Measurements from ENCODE around the gene LRFN2. TPM values are rescaled to one million over a fixed set of nuclear protein-coding genes. Genes with fewer than 3 reads are reported as not detected.

LRFN2 gene
- total RNA-seq, 3 donors from 2014 or later = 0.14 to 0.29 (median 0.16) TPM

DNA sequence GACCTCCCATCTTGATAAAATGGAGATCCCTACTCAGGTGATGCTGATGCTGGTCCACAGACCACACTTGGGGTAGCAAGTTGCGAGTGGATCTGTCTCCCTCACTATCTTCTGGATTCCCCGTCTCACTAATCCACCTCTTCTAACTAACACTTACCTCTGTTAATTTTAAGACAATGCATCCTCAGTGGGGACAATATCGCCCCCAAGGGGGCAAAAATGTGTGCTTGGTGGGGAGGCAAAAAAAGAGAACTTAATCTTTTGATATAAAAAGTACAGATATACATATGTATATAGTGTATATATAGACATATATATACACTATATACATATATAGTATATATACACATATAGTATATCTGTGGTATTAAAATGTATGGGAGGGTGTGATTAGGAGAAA, 4.3 kb downstream of the LRFN2 start:
- no peak overlapping the region for H3K4me3 ChIP-seq
- intact Hi-C loops (cut with DNase I, micrococcal nuclease) = no loop called here
- TF ChIP-seq CTCF (IDR thresholded peaks at IDR 0.05) = no peak
- H3K9me3 ChIP-seq = no peaks in the 10 kb centered on the region
- ATAC-seq (no peak), DNase-seq (no peak)
- peaks cover 22% of the 10 kb centered on the region for H3K4me1 ChIP-seq (ENCODE audit: low read depth)
- H3K36me3 ChIP-seq (ENCODE audit: low read depth) = no peaks in the 10 kb centered on the region

GRCh38 chr6:40579101-40579500, 8.1 kb downstream of the LRFN2 start:
- H3K36me3 ChIP-seq (ENCODE audit: low read depth) = no peaks in the 10 kb centered on the region
- H3K9me3 ChIP-seq = no peaks in the 10 kb centered on the region
- intact Hi-C loops (cut with DNase I, micrococcal nuclease) = no loop called here
- DNase-seq = no peak
- ATAC-seq = no peak
- H3K4me3 ChIP-seq = no peak overlapping the region
- peaks cover 6% of the 10 kb centered on the region for H3K4me1 ChIP-seq (ENCODE audit: low read depth)
- TF ChIP-seq CTCF (IDR thresholded peaks at IDR 0.05) = no peak

GRCh38 chr6:40577672-40578071, 9.5 kb downstream of the LRFN2 start:
- no peaks in the 10 kb centered on the region for H3K4me1 ChIP-seq (ENCODE audit: low read depth)
- H3K4me3 ChIP-seq = no peak overlapping the region
- DNase-seq (no peak), ATAC-seq (no peak)
- no peaks in the 10 kb centered on the region for H3K9me3 ChIP-seq
- no peaks in the 10 kb centered on the region for H3K36me3 ChIP-seq (ENCODE audit: low read depth)
- no peak for TF ChIP-seq CTCF (IDR thresholded peaks at IDR 0.05)
- intact Hi-C loops (cut with DNase I, micrococcal nuclease) = no loop called here

DNA sequence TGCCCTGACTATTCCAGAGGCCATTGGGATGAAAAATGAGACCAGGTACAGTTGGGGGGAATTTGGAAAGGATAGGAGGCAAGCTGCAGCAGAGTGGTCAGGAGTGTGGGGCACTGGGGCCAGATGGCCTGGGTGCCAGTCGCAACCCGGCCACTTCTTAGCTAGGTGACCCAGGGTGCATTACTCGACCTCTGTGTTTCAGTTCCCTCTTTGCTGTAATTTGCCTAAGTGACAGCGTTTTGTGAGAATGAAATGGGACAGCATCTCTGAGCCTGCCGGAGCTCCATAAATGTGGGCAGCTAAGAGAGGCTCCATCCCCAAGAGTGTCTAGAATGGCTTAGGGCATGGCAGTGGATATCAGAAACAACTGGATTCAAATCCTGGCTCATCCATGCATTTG, 13.9 kb downstream of the LRFN2 start:
- H3K4me1 ChIP-seq (ENCODE audit: low read depth) = no peaks in the 10 kb centered on the region
- TF ChIP-seq CTCF (IDR thresholded peaks at IDR 0.05) = no peak
- no peak for ATAC-seq
- no peaks in the 10 kb centered on the region for H3K36me3 ChIP-seq (ENCODE audit: low read depth)
- intact Hi-C loops (cut with DNase I, micrococcal nuclease) = no loop called here
- no peak overlapping the region for H3K4me3 ChIP-seq
- H3K9me3 ChIP-seq = no peaks in the 10 kb centered on the region
- no peak for DNase-seq

DNA sequence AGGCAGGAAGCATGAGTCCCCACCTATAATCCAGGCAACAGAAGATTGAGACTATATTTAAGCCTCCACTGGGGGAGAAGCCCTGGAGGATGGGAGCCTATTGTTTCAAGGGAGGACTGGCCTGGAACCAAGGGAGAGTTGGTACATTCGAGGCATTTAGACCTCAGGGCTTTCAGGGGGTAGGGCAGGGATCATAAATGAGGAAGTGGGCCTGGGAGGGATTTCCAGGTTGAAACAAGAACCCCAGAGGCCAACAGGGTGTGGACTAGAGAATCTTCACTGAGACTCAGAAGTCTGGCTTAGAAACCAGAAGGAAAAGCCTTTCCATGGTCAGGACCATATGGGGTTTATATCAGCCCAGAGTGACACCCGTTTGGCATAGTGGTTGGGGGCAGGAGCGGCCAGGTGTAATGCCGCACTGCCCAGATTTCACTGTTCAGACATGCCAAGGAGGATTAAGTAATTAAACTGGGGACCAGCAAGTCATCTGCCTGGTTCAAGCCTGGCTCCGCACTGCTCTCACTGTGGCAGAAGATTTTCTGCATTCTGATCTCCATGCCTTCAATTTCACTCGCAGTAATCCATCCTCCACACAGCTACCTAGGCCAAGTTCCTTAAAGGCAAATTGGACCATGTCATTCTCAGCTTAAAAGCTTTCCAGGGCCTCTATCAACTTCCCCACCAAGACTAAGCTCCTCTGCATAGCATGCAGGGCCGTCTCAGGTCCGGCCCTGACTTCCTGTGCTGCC, 17.8 kb downstream of the LRFN2 start:
- intact Hi-C loops (cut with DNase I, micrococcal nuclease) = no loop called here
- H3K36me3 ChIP-seq (ENCODE audit: low read depth) = no peaks in the 10 kb centered on the region
- TF ChIP-seq CTCF (IDR thresholded peaks at IDR 0.05) = no peak
- ATAC-seq = no peak
- no peaks in the 10 kb centered on the region for H3K9me3 ChIP-seq
- DNase-seq = no peak
- no peaks in the 10 kb centered on the region for H3K4me1 ChIP-seq (ENCODE audit: low read depth)
- no peak overlapping the region for H3K4me3 ChIP-seq
